GM19468 (cell line): Measurements from ENCODE around the gene CHST1.

Experiments
- ATAC-seq: cut with Tn5 transposase; IDR thresholded peaks from one replicate; pipeline ENCODE4 v1.9.1; 2021; ENCODE audit warnings: mild to moderate bottlenecking, moderate library complexity, moderate number of reproducible peaks; ENCODE audit not compliant: unreplicated experiment; ENCODE audit errors: extremely low read depth

Gene CHST1, protein sequence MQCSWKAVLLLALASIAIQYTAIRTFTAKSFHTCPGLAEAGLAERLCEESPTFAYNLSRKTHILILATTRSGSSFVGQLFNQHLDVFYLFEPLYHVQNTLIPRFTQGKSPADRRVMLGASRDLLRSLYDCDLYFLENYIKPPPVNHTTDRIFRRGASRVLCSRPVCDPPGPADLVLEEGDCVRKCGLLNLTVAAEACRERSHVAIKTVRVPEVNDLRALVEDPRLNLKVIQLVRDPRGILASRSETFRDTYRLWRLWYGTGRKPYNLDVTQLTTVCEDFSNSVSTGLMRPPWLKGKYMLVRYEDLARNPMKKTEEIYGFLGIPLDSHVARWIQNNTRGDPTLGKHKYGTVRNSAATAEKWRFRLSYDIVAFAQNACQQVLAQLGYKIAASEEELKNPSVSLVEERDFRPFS

GRCh38 chr11:45665206-45665932 is at the start of gene CHST1:
TSS of gene CHST1 (minus strand) at chr11:45665622. CDS start at chr11:45650923, 14,699 bp downstream.
- ATAC-seq, result no peak

DNA sequence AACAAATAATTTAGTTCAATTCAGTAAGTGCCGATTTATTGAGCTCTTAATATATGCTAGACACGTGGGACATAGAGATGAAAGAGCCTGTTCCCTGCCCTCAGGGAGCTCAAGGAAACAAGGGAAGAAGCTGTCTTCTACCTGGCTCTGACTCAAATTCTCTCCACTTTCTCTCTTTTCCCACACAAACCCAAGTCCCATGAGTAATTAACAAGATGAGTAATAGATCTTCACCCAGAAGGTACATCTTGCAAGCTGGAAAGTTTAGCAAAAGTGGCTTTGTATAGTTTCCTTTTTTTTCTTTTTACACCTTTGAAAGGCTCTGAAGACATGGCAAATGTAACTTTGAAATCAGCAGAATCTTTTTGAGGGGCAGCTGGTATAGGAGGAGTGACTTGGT is 48.2 kb upstream of the CHST1 start:
- ATAC-seq, result no peak

DNA sequence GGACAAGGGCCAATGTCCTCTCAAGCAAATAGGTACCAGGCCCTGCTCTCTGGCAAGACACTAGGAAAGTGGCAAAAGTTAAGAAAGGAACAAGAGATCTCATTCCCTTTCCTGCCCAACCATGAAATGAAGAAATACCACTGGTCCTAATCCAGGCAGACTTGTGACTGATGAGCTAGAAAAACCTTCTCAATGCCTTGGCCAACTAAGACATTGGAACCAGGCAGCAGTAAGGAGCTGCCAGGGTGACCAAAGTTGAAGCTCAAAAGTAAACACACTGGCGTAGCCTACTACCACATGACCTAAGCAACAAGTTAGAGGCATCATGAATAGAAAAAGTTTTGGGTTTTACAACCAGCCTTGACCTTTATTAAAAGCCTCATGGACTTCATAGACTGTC is 45.1 kb upstream of the CHST1 start:
- no peak for ATAC-seq

DNA sequence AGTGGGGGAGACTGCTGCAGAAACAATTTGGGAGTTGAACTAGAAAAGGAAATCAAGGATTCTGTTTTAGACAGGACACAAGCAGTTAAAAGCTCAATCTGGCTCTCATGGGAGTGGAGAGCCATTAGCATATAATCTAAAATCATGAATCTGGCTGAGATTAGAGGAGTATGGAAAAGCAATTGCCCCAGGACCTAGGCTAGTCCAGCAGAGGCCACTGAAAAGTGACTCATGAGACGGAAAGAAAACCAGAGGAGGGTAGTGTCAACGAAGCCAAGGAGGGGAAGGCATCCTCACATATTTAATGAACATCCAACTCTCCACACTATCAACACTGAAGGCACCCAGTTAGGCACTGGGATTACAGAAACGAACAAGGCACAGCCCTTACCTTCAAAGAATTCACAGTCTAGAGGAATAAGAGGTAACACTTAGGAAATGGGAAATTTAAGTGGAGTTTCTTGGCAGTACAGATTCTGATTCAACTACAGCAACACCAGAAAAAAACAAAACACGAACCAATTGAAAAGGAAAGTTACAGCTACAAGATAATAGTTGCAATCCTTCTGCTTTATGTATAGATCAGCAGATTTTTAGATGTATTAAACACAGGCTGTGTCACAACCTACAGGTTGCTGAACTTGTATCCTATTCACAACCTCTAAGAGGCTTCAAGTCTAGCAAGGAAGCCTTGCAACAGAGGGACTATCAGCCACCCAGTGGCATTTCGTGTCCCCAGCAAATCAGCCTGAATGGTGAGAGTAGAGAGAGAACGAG is 43.7 kb upstream of the CHST1 start:
- ATAC-seq, result no peak

- ATAC-seq, result no peak
These were observed 39.2 kb upstream of the CHST1 start for GRCh38 chr11:45704635-45705034.

DNA sequence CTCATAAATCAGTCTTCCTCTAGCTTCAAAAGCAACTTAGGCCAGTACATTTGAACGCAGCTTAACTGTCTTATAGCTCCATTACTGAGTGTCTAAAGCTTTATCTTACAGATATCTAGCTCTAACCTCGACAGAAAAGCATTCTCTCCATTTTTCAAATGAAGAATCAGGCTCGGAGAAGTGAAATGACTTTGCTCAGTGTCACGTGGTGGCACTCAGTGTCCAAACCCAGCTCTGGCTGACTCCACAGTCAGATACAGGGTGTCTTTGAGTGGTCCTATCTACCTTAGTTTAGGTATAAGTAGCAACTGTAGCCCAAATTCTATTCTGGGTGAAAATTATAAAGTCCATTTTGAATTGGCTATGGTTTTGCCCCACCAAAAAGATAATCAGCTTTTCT is 38.7 kb upstream of the CHST1 start:
- ATAC-seq, result no peak

DNA sequence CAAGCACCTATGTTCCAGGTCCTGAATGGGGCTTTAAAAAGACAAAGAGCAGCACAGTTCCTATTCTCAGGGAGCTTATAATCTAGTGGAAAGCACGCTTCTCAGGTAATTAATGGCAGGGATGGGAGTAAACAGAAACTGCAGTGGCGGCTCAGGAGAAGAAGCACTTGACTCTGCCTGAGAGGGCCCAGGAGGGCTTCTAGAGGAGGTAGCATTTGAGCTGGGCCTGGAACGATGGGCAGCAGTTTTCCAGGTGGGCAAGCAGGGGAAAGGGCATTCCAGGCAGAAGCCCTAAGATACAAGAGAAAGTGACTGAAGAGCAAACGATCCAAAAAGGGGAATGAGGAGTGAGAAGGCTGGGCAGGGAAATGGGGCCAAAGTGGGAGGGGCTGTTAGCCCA is 37.1 kb upstream of the CHST1 start:
- ATAC-seq, result no peak

- no peak for ATAC-seq
These were observed 33.5 kb upstream of the CHST1 start for GRCh38 chr11:45698777-45699497.

GRCh38 chr11:45692808-45693453 is 27.5 kb upstream of the CHST1 start:
- ATAC-seq, result no peak

DNA sequence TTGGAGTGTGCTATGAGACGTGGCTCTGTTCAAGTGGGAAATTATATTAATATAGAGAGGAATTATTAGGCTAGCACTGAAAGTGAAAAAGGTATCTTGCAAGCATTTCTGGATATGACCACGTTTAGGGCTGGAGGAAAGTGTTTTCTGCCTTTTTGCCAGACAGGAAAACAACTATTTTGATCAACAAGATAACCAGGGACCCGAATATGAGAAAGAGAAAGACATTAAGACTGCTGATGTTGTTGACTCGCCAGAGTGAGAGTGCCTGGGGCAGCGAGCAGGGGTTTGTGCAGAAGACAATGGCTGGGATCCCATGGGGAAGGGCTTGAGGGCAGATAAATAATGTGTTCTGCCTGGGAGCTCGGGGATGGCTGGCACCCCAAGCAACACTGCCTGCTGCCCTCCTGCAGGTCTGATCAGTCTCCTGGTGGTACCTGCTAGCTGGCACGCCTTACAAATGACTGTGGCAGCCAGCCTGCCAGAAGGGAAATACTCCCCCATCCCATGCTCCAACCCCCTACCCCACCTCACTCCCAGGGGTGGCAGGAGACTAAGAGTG is 23.1 kb upstream of the CHST1 start:
- no peak for ATAC-seq

GRCh38 chr11:45687836-45688235 is 22.4 kb upstream of the CHST1 start:
- no peak for ATAC-seq

DNA sequence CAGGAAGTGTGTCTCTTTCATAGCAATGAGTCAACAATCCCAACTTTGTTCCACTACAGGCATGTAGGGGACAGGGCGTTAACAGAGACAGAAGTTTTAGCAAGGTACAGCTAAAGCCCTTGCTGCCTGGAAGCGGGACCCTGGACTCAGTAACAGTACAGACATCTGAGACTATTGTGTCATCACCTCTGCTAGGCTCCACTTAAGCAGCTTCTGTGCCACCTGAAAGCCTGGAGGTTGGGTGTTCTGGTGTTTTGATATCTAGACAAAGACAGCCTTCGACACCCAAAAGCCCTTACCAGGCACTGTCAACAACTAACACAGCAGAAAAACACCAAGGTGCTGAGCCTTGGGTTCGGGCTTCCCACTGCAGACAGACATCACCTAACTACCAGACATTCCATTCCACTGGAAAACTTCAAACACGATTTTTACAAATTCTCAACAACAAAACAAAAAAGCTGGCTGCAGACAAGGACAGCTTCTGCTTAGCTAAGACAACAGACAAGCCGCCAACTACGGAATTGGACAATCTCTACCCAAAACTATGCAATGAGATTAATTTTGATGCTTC is 20.6 kb upstream of the CHST1 start:
- no peak for ATAC-seq

DNA sequence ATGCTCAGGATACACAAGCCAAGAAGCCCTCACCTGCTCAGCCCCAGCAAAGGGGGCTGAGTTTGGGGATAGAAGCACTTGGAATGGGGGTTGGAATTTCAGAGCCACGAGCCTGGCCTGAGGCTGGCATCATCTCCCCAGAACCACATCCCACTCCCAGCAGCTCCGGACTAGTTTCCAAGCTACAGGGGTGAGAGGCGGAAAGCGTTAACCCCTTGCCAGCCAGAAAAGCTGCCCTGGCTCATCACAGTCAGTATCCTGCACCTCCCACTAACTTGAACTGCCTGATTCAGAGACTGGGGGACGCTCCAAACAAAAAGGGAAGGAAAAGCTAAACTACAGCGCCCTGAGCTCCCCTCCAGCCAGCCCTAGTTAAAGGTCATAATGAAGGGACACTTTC is 19.0 kb upstream of the CHST1 start:
- no peak for ATAC-seq

DNA sequence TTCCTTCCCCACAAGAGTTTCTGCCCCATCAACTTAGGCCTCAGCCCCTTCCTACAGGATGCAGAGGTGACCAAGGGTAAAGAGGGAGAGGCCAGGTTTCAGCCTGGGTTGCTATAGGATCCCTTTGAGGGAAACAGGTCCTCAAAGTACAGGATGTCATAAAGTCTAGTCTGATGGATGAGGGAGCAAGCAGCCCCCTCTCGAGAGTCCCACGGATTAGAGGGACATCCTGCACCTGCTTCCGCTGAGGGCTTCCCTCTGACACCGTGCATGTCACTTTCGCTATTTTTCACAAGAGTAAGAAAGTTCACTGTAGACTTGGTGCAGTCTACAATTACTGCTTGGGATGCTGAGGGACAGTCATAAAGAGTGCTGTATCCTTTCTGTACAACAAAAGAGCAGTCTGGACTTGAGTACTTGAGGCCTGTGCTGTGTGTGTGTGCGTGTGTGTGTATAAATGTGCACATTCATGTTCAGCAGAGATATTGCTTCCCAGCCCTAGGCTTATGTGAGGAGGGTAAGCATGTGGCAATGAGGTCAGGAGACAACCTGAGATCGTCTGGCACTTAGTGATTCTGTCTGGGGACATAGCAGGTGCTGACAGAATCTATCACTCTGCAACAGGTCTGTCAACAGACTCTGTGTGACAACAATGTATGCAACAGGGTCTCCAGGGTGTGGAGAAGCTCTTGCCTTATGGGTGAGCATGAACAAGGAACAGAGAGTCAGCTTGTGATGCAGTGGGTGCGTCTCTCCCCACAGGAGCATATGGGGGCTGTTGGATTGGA is 18.0 kb upstream of the CHST1 start:
- no peak for ATAC-seq

DNA sequence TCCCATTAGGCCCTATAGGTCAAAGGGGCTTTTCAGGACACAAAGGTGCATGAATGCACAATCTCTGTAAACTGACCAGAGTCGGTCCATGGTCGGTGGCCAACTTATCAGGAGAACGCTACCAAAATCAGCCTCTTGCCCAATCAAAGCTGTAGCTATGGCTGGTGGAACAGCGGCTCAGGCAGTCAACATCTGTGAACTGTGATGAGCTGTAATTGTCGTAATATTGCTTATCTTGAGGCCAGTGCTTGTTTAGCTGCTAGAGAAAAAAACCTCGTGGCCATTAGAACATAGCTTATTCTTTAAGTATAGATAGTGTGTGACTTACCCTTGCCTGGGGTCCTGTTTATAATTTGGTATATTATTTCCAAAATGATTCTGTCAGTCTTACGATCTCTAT is 14.4 kb upstream of the CHST1 start:
- ATAC-seq, result no peak

DNA sequence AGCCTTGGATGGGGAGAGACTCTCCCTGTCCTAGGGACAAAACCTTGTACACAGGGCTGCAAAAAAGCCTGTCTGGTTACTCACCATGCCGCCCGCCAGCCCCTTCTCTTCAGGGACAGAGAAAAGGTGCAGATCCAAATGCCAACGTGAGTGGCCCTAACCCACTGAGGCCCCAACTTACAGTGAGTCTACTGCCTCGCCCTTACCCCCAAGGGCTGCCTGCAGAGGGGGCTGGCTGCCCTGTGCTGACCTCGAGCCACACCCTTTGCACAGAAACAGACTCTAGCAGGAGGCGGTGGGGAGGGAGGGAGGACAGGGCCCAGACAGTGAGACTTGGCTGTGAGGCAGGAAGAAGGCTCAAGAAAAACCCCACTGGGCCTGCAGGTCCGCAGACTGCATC is 13.6 kb upstream of the CHST1 start:
- ATAC-seq, result no peak

DNA sequence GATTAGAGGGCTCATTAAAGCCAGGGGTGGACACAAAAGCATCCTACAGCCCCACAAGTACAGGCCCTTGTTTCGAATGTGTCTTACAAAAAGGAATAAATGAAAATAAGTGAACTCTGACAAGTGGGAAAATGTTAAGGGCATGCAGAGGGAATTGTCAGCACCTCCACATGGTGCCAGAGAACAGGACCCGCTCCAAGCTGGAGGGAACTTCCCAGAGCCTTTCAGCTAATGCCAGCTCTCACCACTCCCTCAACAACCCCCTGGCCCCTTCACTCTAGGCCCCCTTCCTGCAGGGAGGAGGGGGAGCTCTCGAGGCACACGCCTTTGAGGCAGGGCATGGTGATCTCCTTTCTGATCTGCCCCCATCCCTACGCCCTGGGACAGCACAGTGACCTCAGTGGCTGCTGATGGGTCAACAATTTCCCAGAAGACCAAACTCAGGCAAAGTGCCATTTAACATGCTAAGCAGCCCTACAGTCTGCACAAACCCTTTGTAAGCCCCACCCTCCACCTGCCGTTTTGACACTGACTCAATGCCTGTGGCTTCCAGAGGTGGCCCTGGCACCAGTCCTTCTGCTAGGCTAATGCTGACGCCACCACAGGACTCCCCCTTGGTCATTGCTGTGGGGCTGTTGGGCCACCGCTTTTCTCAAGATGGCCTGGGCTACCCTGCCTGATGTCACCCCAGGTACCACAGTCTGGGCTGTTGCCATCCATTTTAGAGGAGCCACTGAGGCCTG is 12.5 kb upstream of the CHST1 start:
- ATAC-seq, result no peak
